A673 (cell line): ENCODE data around the gene RAB11FIP3.

ENCODE experiments used
- EZH2 ChIP-seq: fragments of 200-600 bp; sonication (generic); IDR thresholded peaks from 2 replicates; pipeline ENCODE4 v1.6.1; 2017; ENCODE audit warnings: borderline replicate concordance, low read depth, mild to moderate bottlenecking, mixed read lengths, antibody characterized with exemption, low read length; ENCODE audit not compliant: poor library complexity, severe bottlenecking
- TF ChIP-seq, protein P1 (sequence below): fragments of 300-800, 200-600 bp; sonication (generic); conservative IDR thresholded peaks from 2 replicates; pipeline ENCODE4 v1.5.1; 2017; ENCODE audit warnings: low read depth, mild to moderate bottlenecking, antibody characterized with exemption, low read length, moderate library complexity, mixed read lengths

DNA sequence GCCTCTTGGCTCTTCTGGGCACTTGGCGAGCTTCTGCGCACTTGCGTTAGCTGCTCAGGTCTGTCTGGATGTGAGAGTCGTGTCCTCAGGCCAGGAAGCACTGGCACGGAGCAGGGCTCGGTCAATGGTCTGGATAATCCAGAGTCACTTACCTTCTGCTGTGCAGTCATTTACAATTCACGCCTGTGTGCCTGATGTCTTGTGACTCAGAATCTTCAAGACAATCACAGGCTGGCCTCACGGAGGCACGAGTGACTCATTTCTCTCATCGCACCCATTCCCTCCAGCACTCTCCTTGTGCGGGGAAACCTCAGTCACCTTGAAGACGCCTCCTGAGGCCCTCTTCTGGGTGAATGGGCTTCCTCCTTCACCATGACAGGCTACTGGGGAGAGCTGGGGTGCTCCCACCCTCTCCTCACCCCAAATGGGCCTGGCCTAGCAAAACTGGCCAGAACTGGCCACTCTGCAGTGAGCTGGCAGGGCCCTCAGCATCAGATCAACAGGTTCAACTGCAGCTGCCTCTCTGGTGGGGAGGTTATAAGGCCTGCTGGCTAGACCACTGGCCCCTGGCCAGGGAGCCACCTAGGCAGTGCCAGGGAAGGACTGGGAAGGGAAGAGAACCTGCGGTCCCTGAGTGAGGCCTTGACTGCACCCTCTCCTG is 100.2 kb downstream of the RAB11FIP3 start:
- TF ChIP-seq, protein P1, sequence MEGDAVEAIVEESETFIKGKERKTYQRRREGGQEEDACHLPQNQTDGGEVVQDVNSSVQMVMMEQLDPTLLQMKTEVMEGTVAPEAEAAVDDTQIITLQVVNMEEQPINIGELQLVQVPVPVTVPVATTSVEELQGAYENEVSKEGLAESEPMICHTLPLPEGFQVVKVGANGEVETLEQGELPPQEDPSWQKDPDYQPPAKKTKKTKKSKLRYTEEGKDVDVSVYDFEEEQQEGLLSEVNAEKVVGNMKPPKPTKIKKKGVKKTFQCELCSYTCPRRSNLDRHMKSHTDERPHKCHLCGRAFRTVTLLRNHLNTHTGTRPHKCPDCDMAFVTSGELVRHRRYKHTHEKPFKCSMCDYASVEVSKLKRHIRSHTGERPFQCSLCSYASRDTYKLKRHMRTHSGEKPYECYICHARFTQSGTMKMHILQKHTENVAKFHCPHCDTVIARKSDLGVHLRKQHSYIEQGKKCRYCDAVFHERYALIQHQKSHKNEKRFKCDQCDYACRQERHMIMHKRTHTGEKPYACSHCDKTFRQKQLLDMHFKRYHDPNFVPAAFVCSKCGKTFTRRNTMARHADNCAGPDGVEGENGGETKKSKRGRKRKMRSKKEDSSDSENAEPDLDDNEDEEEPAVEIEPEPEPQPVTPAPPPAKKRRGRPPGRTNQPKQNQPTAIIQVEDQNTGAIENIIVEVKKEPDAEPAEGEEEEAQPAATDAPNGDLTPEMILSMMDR: no peak
- no peak for TF ChIP-seq EZH2
